ENCODE measurements around the gene GTF3C1.

GRCh38 chr16:27444470-27444869 lies 105.2 kb downstream of the GTF3C1 start:
- TF ChIP-seq CTCF (conservative IDR thresholded peaks at IDR 0.05) (no peak), ZFX (IDR thresholded peaks at IDR 0.05) (no peak)

Data from C4-2B (cell line).